A673 (cell line): ENCODE data around the gene DNAH14. TPM values are rescaled to one million over a fixed set of nuclear protein-coding genes. Genes with fewer than 3 reads are reported as not detected.
"Not testable (repeated sequence)": the region's sequence is repeated elsewhere in the genome, so short reads cannot be mapped to it uniquely, and the experiment has no call there.

ENCODE experiments used
- Bru-seq: library from RNA; stranded (reverse); fragments of 400-500 nt; gene quantifications from one replicate; lab custom pipeline; 2021; lab: Mats Ljungman, UMichigan
- BruChase-seq, 2 experiments: library from RNA; stranded (reverse); fragments of 400-500 nt; gene quantifications; one replicate each; lab custom pipeline; 2021; lab: Mats Ljungman, UMichigan
- BruUV-seq: library from RNA; stranded (reverse); fragments of 400-500 nt; replicated peaks from 2 replicates; lab custom pipeline; 2021; lab: Mats Ljungman, UMichigan
- CTCF ChIA-PET: fragments of 300-600 bp; sonication (Branson Sonifier 250); formaldehyde crosslinking; loops from one replicate; lab custom pipeline; 2022; ENCODE audit warnings: antibody characterized with exemption; lab: Charles Lee
- POLR2A ChIA-PET: fragments of 300-600 bp; sonication (Branson Sonifier 250); formaldehyde crosslinking; loops from one replicate; lab custom pipeline; 2022; ENCODE audit warnings: antibody characterized with exemption; ENCODE audit not compliant: low non-redundant PET; lab: Charles Lee
- DNase-seq: peaks from one replicate; pipeline ENCODE4 v3.0.0-alpha.2; 2015; ENCODE audit warnings: low spot score
- H3K27ac ChIP-seq: fragments of 200-600 bp; sonication (generic); 2 replicates; pipeline ENCODE4 v1.5.1; 2016; ENCODE audit warnings: mixed run types, low read depth, mild to moderate bottlenecking, mixed read lengths, antibody characterized with exemption, low read length; ENCODE audit not compliant: poor library complexity, severe bottlenecking
- H3K27me3 ChIP-seq: fragments of 200-600 bp; sonication (generic); replicated peaks from 2 replicates; pipeline ENCODE4 v1.6.1; 2017; ENCODE audit warnings: mixed run types, low read depth, mild to moderate bottlenecking, mixed read lengths, antibody characterized with exemption, low read length; ENCODE audit not compliant: insufficient read depth, poor library complexity
- H3K36me3 ChIP-seq: fragments of 200-600 bp; sonication (generic); 2 replicates; pipeline ENCODE4 v1.6.1; 2016; ENCODE audit warnings: mixed run types, mild to moderate bottlenecking, mixed read lengths, antibody characterized with exemption, low read length; ENCODE audit not compliant: insufficient read depth, poor library complexity, severe bottlenecking
- H3K4me1 ChIP-seq: fragments of 200-600 bp; sonication (generic); 2 replicates; pipeline ENCODE4 v1.6.1; 2017; ENCODE audit warnings: mixed run types, mild to moderate bottlenecking, mixed read lengths, antibody characterized with exemption, low read length; ENCODE audit not compliant: insufficient read depth, poor library complexity, severe bottlenecking
- H3K4me3 ChIP-seq: fragments of 200-600 bp; sonication (generic); 2 replicates; pipeline ENCODE4 v1.5.1; 2016; ENCODE audit warnings: low read depth, mixed run types, mild to moderate bottlenecking, mixed read lengths, low read length; ENCODE audit not compliant: poor library complexity, severe bottlenecking
- H3K9me3 ChIP-seq: fragments of 200-600 bp; sonication (generic); 2 replicates; pipeline ENCODE4 v1.6.1; 2016; ENCODE audit warnings: mixed run types, low read depth, mild to moderate bottlenecking, mixed read lengths, antibody characterized with exemption, low read length; ENCODE audit not compliant: poor library complexity, severe bottlenecking
- EZH2 ChIP-seq: fragments of 200-600 bp; sonication (generic); IDR thresholded peaks from 2 replicates; pipeline ENCODE4 v1.6.1; 2017; ENCODE audit warnings: borderline replicate concordance, low read depth, mild to moderate bottlenecking, mixed read lengths, antibody characterized with exemption, low read length; ENCODE audit not compliant: poor library complexity, severe bottlenecking
- intact Hi-C: fragments of 100-400 bp; cut with micrococcal nuclease; formaldehyde crosslinking; loops from one replicate; pipeline ENCODE4 v1.10.0; 2022; ENCODE audit not compliant: unreplicated experiment
- long read RNA-seq: library from polyadenylated mRNA; stranded (forward); transcript quantifications from one replicate; pipeline ENCODE4 v2.0.0, GENCODE V29; 2022
- total RNA-seq: library from RNA; stranded (reverse); gene quantifications from 2 replicates; pipeline ENCODE4 v1.2.3, GENCODE V29; 2021
- TF ChIP-seq, protein P1 (sequence below): fragments of 300-800, 200-600 bp; sonication (generic); conservative IDR thresholded peaks from 2 replicates; pipeline ENCODE4 v1.5.1; 2017; ENCODE audit warnings: low read depth, mild to moderate bottlenecking, antibody characterized with exemption, low read length, moderate library complexity, mixed read lengths

The DNAH14 gene
- total RNA-seq (9.9 and 10.7 TPM in 2 replicates), Bru-seq, nascent RNA (percentile 35 among the genes with signal in this experiment), BruChase-seq, experiment 1, labeled RNA remaining after a 2-hour chase (percentile 42 among the genes with signal in this experiment), BruChase-seq, experiment 2, labeled RNA remaining after a 6-hour chase (percentile 40 among the genes with signal in this experiment)
- long read RNA-seq, transcript DNAH14-205 (7 exons, 1,103 nt), result major isoform, 7 of 11 reads
- long read RNA-seq, partial matches to known transcripts, result 1 of 11 reads
- long read RNA-seq, other reads (novel, unspliced or antisense), result 3 of 11 reads

- Histone ChIP-seq H3K4me1 (no peaks in the 10 kb centered on the region), H3K27ac (no peak within 1 kb of the TSS), H3K27me3 (peaks cover 23% of the 10 kb centered on the region), H3K36me3 (no peaks in the 10 kb centered on the region), H3K4me3 (peak within 1 kb of the TSS; percentile 47), H3K9me3 (peaks cover 28% of the 10 kb centered on the region)
- DNase-seq, result peak; percentile 24
- TF ChIP-seq EZH2, result no peak
- TF ChIP-seq, protein P1, sequence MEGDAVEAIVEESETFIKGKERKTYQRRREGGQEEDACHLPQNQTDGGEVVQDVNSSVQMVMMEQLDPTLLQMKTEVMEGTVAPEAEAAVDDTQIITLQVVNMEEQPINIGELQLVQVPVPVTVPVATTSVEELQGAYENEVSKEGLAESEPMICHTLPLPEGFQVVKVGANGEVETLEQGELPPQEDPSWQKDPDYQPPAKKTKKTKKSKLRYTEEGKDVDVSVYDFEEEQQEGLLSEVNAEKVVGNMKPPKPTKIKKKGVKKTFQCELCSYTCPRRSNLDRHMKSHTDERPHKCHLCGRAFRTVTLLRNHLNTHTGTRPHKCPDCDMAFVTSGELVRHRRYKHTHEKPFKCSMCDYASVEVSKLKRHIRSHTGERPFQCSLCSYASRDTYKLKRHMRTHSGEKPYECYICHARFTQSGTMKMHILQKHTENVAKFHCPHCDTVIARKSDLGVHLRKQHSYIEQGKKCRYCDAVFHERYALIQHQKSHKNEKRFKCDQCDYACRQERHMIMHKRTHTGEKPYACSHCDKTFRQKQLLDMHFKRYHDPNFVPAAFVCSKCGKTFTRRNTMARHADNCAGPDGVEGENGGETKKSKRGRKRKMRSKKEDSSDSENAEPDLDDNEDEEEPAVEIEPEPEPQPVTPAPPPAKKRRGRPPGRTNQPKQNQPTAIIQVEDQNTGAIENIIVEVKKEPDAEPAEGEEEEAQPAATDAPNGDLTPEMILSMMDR, result no peak
- BruUV-seq, result no TSS peak
- ChIA-PET POLR2A (no interaction called here), CTCF (no interaction called here)
- intact Hi-C loops, result no loop called here
Observed at GRCh38 chr1:224929335-224930237, at the start of gene DNAH14. TSS of gene DNAH14 (plus strand) at chr1:224929675. CDS start at chr1:224952703, 23,028 bp downstream.

- CTCF ChIA-PET, result no interaction called here
- BruUV-seq, result no TSS peak
- TF ChIP-seq, protein P1, result no peak
- no peak for TF ChIP-seq EZH2
- POLR2A ChIA-PET, result no interaction called here
- Histone ChIP-seq H3K9me3 (peaks cover 3% of the 10 kb centered on the region), H3K27me3 (peaks cover 3% of the 10 kb centered on the region), H3K27ac (no peak overlapping the region), H3K4me3 (no peak overlapping the region), H3K4me1 (peaks cover 7% of the 10 kb centered on the region), H3K36me3 (no peaks in the 10 kb centered on the region)
- DNase-seq, result no peak
- intact Hi-C loops, result no loop called here
Observed at GRCh38 chr1:224880593-224881307, 48.7 kb upstream of the DNAH14 start.

GRCh38 chr1:224881308-224881692 lies 48.2 kb upstream of the DNAH14 start:
- H3K9me3 ChIP-seq, H3K27me3 ChIP-seq, intact Hi-C loops, POLR2A ChIA-PET, BruUV-seq, CTCF ChIA-PET, H3K4me3 ChIP-seq, H3K4me1 ChIP-seq, H3K36me3 ChIP-seq, DNase-seq, H3K27ac ChIP-seq: not testable (repeated sequence)
